Hematopoietic multipotent progenitor cell (in vitro differentiated cells): Measurements from ENCODE around the gene SPATS2L. TPM values are rescaled to one million over a fixed set of nuclear protein-coding genes. Genes with fewer than 3 reads are reported as not detected.

ENCODE experiments used
- small RNA-seq: library from RNA; depleted of rRNA; stranded (forward); fragments of <200 nt; gene quantifications from one replicate; pipeline ENCODE3, GENCODE V24; 2012
- total RNA-seq: library from RNA; depleted of rRNA; stranded (reverse); fragments of >200 nt; gene quantifications from one replicate; pipeline ENCODE4 v1.2.3, GENCODE V29; 2012

The SPATS2L gene
- total RNA-seq, 1 donor = 6.5 TPM

Small RNA genes lying within 50 kb of the gene (small RNA-seq; reads per million reads assigned to genes)
- not detected for gene RNY4P34

Other genes with a start within 250 kb of the SPATS2L start
- 14.5 TPM for gene KCTD18, start 203.4 kb downstream of the SPATS2L start, total RNA-seq
- 1.1 TPM for gene SGO2, start 219.5 kb downstream of the SPATS2L start, total RNA-seq